GM18498 (cell line): ENCODE data around the gene OR6N1.

Experiments used
- ATAC-seq: cut with Tn5 transposase; IDR thresholded peaks from one replicate; pipeline ENCODE4 v1.9.1; 2021; ENCODE audit warnings: mild to moderate bottlenecking, moderate library complexity; ENCODE audit not compliant: unreplicated experiment

OR6N1 gene, protein sequence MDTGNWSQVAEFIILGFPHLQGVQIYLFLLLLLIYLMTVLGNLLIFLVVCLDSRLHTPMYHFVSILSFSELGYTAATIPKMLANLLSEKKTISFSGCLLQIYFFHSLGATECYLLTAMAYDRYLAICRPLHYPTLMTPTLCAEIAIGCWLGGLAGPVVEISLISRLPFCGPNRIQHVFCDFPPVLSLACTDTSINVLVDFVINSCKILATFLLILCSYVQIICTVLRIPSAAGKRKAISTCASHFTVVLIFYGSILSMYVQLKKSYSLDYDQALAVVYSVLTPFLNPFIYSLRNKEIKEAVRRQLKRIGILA

DNA sequence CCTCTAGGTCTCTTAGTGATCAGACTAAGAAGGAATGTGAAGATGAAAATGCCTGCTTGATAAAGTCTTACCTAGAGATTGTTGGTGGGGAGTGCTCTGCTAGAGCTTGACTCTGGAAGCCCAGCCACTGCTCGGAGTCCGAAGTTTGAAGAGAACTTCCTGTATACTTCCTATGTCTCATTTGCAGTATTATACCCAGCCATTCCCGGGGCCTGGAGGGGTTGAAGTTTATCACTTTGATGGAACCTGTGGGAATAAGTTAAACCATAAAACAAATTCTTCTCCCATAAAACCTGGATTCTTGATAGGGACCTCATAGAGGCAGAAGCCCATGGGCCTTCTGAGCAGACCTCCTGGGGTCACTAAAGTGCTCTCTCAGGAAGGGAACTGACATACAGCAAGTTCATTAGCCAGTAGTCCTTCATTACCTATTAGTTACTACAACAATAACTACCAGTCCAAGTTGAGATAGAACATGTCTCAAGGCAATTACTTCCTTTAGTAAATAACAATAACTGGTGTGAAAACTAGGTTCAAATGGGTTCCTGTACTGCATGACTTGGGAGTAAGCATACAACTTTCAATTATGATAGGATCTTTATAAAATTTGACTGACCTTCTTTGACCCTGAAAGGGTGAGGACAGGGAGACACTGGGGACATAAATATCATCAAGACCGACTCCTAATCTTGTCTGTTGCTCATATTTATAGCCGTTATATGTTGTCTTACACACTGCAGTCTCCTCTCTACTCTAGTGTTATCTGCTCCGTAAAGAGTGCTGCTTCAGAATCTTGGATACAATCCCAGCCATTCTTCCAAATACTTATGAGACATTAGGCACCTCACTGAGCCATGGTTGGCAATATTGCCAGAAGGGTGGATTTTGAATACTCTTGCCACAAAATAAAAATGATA lies at the start of gene OR6N1:
Gene OR6N1 (minus strand): TSS at position 246 of the 917 bp plus-strand sequence. CDS start 5,513 bp downstream, outside the sequence.
- ATAC-seq, result no peak

DNA sequence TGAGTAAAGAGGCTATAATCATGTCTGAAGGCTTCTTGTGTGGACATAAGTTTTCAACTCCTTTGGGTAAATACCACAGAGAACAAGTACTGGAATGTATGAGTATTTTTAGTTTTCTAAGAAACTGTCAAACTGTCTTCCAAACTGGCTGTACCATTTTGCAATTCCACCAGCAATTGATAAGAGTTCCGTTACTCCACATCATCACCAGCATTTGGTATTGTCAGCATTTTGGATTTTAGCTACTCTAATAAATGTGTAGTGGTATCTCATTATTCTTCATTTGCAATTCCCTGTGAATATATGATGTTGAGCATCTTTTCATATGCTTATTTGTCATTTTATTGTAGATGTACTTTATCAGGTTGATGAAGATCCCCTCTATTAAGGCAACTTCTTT lies 49.7 kb upstream of the OR6N1 start:
- no peak for ATAC-seq

DNA sequence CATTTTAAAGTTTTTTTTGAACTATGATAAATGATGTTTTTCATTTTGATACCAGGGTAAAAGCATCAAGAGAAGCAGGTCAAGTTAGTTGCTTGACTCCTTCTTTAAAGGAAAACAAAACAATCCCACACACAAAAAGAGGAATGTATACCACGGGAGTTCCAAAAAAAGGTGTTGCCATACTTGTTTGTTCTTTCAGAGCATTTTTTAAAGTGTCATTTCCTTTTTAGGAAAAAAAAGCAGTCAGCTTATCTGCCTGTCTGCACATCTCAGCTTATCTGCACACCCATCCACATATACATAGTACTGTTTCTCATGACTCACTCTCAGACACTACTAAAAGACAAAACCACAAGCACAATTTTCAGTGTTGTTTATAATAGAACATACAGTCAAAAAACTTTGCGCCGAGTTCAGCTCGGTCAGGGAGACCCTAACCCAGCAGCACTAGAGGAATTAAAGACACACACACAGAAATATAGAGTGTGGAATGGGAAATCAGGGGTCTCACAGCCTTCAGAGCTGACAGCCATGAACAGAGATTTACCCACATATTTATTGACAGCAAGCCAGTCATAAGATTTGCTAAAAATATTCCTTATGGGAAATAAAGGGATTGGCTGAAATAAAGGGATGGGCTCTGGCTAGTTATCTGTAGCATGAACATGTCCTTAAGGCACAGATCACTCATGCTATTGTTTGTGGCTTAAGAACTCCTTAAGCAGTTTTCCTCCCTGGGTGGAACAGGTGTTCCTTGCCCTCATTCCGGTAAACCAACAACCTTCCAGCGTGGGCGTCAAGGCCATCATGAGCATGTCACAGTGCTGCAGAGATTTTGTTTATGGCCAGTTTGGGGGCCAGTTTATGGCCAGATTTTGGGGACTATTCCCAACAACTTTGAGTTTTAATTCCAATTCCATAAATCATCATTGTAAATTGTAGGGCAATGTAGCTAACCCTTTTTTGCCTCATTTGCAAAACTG lies 47.8 kb upstream of the OR6N1 start:
- peak; percentile 96 for ATAC-seq

DNA sequence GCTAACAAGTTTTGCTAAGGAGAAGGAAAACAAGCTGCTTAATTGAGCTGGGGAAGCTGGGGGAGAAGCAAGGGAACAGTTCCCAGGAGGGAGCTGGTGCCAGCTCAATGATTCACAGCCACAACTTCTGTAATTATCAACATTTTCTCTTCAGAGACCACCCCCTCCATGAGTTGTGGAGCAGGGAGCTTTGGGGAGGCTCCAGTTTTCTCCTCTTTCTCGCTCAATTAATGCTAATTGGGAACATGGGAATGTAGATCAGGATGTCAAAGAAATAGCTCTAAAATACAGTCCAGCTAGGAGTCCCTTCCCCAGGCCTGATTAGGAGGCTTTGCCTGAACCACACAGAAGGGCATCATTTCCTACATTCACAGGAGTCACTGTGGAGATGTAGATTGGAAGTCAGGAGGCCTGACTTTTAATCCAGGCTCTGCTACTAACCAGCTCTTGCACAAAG lies 47.0 kb upstream of the OR6N1 start:
- ATAC-seq, result peak; percentile 22

DNA sequence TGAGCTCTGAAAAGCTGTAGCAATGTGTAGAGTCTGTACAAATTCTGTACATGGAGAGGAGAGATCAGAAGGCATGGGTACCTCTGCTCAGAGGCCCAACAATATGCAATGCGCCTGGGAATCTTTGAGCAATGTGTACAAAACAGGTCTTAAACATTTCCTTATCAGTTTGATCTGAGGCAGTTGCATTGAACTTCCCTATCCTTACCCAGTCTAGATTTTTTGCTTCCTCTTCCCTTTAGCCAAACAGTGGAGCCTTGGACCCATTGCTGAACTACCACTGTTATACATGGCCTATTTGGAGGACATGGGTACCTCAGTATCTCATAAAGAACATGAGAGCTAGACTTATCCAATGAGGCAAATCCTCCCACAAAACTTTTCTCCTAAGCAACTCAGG lies 46.6 kb upstream of the OR6N1 start:
- ATAC-seq, result no peak

DNA sequence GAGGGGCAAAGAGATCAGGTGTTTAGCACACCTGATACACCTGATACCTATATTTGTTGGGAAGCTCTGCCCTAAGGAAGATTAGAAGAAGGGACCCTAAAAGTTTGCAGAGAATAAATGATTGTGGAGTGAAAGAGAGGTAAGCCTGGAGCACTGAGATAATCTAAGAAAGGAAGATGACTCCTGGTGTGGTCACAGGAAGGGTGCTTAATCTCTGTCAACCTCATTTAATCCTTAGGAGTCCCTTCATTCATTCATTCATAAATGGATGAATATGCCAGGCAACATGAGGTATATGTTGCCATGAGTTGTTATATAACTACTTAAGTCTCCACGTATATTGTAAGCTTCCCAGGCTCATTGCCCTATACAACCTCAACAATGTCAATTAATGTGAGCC lies 43.0 kb upstream of the OR6N1 start:
- ATAC-seq, result no peak

DNA sequence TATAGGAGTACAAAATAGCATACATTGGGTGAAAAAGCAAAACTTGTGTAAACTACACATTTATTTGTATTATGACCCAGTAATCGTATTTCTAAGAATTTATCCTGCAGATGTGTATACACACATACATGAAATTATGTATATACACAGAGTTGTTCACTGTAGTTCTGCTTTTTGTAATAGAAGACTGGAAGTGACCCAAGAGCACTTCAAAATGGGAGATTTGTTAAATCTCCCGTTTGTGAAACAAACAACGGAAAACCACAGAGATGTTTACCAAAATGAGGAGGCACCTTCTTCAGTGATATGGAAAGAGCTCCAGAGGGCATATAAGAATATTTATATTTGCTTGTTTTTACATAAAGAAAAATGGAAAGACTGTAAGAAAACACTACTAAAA lies 41.2 kb upstream of the OR6N1 start:
- no peak for ATAC-seq

DNA sequence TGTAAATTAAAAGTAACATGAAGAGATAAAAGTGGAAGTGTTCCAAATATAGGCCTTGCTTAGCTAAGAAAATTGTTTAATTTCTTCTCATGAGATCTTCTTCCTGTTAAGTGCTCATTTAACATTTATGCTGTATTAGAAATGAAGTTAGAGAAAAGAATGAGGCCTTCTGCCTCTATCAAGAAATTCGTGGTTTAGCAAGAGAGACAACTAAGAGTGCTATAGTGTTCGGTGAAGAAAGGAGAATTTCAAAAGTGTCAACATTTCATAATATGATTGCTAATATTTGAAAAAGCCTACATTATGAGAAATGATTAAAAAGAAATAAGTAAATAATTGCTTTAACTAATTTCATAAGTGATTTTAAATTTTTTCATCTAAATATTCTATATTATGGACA lies 40.3 kb upstream of the OR6N1 start:
- no peak for ATAC-seq

DNA sequence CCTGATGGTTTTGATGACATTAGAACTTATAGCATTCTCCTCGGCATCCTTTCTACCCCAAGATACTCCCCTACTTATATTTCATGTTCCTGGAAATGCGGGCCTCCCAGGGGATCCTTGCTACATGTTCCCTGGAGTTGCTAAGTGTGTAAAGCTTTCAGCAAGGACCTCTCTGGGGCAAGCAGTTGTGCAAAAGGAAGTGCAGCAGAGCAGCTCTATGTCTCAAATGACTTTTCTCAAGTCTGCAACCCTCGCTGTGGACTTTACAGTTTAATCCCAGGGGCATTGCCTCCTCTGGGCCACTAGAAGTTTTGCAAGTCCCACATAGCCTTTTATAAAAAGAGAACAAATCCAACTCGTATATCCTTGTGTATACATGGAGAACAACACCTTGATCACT lies 38.3 kb upstream of the OR6N1 start:
- ATAC-seq, result no peak

DNA sequence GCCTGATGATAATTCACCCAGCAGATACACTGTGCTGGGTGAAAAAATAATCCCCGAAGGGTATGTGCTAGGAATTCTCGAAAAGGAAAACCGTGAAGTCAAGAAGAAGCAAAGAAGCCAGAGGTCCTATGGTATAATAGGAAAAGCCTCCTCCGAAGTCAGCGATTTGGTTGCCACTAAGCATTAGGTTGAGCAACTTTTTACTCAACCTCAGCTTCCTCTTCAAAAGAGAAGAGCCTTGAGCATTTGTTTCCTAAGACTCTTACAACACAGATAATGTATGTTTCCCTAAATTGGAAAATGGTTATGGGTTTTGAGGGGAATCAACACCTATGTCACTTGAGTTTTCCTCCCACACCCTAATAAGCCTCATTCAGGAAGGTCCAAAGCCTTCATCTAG lies 37.9 kb upstream of the OR6N1 start:
- ATAC-seq, result no peak

DNA sequence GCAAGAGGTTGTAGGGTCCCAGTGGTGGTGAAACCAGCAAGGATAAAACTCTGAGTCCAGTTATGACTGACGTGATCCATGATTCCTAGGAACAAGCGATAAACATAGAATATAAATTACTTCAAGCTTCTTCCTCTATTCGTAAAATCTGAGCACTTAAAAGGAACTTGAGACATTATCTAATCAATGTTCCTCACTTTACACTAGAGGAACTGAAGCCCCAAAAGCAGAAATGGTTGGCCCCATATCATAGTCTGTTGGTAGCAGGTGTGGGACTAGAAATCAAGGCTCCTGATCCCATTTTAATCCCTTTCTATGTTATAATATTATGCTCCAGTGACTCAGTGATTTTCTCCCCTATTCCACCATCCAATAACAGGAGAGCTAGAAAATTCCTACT lies 37.3 kb upstream of the OR6N1 start:
- ATAC-seq, result no peak

DNA sequence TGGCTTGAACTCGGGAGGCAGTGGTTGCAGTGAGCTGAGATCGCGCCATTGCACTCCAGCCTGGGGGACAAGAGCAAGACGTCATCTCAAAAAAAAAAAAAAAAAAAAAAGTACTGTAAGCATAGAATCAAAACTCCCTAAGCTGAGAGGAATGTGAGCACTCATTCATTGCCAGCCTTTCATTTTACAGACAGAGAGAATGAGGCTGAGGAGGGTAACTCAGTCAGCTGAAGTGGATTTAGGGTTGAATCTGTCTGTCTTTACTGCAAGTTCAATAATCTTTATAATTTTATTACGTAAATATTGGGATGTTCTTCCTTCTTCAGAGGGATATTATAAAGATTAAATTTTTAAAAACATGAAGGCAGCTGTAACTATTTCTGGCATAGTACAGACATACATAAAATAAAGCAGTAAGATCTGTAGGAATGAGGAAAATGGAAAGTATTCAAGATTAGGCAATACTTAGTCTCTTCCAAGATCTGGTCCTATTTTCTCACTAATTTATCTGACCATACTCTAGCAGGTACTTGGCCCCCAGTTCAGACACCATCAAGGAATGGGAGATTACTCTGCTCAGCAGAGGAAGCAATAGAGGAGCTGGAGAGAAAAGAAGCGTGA lies 35.0 kb upstream of the OR6N1 start:
- no peak for ATAC-seq

DNA sequence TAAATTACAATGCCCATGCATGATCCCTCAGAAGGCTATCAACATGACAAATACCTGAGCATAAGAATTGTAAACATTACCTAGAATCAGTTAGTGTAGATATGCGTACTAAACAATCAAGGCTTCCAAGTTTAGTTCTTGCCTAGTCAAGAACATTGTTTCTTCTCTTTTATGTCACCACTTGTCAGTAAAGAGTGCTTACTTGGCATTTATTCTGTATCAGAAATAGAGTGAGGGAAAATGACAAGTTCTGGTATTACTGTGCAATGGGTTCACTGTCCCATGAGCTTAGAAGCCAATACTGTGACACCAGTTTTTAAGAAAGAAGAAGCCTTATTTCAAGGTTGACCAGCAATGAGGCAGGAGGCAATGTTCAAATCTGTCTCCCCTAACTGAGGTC lies 31.7 kb upstream of the OR6N1 start:
- no peak for ATAC-seq

DNA sequence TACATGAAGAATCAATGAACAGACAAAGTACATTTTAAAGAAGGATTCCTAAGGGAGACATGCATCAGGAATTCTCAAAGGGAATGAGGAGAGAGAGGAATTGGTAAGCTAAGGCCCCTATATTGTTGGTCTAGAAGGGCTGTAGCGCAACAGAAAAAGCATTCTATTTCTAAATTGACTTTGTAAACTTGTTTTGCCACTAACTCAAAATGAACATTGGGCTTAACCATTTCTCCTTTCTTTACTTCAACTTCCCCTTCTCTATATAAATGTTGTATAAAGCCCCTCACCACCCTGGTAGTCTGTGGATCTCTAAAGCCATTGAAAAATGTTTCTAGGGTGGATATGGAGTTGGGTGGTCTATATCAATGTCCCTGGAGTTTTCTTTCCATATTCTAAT lies 29.4 kb upstream of the OR6N1 start:
- no peak for ATAC-seq

DNA sequence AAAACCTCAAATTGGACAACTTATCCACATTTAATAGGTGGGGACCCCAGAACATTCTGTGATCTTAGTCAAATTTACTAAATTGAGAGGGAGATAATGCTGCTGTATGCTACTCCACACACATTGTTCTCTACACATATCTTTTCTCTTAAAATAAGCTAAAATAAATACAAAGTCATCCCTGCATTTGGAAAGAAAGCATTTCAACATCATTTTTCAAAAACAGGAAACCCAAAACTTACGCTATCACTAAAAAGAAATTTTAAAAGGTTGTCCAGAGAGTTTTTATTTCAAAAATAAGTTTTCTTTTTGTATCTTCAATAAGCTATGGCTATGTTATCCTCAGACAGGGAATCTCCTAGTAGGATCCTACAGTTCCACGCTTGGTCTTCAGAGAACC lies 28.5 kb upstream of the OR6N1 start:
- ATAC-seq, result no peak

DNA sequence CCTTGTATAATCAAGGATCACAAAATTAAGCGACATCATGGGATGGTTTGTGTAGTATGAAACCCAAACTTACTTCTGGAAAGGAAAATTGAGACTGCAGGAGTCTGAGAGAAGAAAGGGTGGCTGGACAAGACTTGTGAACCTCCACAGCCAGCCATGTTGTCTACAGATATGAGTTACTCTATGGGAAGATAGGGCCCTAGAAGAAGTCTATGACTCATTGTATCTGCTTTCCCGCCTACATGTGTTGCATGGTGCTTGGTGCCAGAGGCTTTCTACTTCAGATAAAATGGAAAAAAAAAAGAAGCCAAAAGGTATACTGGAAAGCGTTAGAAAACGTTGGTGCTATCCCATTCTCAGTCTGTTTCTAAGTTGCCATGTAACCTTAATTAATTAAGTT lies 27.7 kb upstream of the OR6N1 start:
- no peak for ATAC-seq

DNA sequence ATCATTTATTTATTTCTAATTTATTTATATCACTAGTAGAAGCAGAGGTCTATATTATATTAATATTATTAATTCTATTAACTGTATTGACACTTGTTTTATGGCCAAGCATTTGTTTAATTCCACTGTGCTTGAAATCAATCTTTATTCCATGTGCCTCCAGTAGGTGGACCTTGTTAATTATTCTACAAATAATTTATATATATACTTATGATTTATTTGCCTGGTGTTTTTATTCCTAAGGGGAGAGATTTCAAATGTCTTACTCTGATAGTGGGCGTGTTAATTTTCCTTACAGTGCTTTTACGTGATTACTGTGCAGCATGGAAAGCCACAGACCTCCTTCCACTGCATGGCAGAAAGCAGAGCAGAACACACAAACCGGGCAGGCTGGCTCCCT lies 26.5 kb upstream of the OR6N1 start:
- no peak for ATAC-seq

DNA sequence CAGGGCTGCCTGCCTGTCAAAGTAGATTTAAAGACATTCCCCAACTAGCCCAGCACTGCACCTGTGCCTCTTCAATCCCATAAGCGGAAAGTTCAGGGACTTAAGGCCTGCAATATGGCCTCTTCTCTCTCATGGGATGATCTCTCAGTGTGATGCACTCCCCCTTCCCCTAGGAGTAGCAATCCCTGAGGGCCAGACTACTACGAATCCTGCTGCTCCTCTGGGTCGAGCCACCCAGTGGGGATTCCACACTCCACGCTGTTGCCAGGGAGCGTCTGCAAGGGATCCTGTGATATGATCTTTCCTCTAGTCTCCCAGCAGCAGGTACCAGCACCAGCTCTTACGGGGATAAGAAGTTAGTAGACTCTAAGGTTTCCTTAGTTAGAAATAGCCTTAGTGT lies 22.3 kb upstream of the OR6N1 start:
- ATAC-seq, result no peak

DNA sequence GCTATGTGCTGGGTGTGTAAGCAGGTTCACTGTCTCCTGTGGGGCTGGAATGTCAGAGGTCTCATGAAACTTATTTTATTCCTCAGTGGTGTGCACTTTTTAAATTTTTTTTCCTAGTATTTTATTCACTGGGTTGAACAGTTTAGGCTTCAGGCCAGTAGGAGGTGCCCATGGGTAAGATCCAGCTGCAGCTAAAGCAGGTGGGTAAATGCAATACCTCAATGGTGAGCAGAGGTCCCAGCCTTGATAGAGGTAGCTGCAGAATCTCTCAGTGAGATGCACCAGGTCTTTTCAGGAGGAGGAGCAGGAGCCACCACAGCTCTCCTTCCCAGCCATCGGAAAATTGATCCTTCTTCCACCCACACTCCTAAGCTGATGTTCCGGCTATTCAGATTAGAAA lies 21.6 kb upstream of the OR6N1 start:
- no peak for ATAC-seq

DNA sequence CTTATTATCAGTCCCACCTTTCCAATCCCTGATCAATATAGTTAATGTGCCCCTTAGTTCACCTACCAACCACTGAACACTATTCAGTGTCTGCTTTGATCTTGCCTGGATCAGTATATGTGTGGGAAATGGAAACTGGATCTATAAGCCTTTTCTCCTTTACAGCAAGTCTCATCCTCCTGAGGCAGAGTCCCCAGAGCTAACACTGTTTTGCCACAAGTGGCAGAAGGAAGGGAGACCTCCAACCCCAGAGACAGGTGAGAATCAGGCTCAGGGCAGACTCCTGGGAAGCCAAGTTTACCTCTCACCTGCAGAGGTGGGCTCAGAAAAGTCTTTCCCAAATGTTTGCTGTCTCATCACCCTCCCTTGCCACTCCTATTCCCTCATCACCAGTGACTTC lies 9.1 kb upstream of the OR6N1 start, which contains the start of gene OR6N2:
Gene OR6N2 (minus strand): TSS at position 101 of the 400 bp plus-strand sequence. CDS start 3,569 bp downstream, outside the sequence.
- no peak for ATAC-seq
